SH-SY5Y (cell line): ENCODE data around the gene LSM3.

Experiments used
- GATA2 ChIP-seq: IDR thresholded peaks from 2 replicates; pipeline ENCODE4 v1.6.1; 2011; ENCODE audit warnings: mild to moderate bottlenecking, low read depth, low read length
- GATA3 ChIP-seq: IDR thresholded peaks from 2 replicates; pipeline ENCODE4 v1.6.1; 2011; ENCODE audit warnings: low read depth, mild to moderate bottlenecking, low read length, moderate library complexity

Gene LSM3

GRCh38 chr3:14159426-14159825 lies 19.2 kb upstream of the LSM3 start:
- TF ChIP-seq GATA2, result no peak
- TF ChIP-seq GATA3, result no peak

GRCh38 chr3:14161282-14161681 lies 17.3 kb upstream of the LSM3 start:
- no peak for TF ChIP-seq GATA2
- no peak for TF ChIP-seq GATA3

- TF ChIP-seq GATA3, result no peak
- TF ChIP-seq GATA2, result no peak
These were observed 16.4 kb upstream of the LSM3 start for GRCh38 chr3:14162178-14162577.

GRCh38 chr3:14166877-14167603 lies 11.6 kb upstream of the LSM3 start:
- TF ChIP-seq GATA2, result no peak
- TF ChIP-seq GATA3, result no peak

- no peak for TF ChIP-seq GATA2
- TF ChIP-seq GATA3, result no peak
These were observed 9.2 kb upstream of the LSM3 start for GRCh38 chr3:14169435-14169834.

GRCh38 chr3:14169871-14170270 lies 8.7 kb upstream of the LSM3 start:
- no peak for TF ChIP-seq GATA3
- no peak for TF ChIP-seq GATA2

GRCh38 chr3:14170531-14171159 lies 8.0 kb upstream of the LSM3 start:
- TF ChIP-seq GATA3, result peak; percentile 28; the same call in 1 of the 2 replicates
- no peak for TF ChIP-seq GATA2

GRCh38 chr3:14172496-14172895 lies 6.1 kb upstream of the LSM3 start:
- TF ChIP-seq GATA2 (no peak), GATA3 (no peak)

- TF ChIP-seq GATA3 (no peak), GATA2 (no peak)
These were observed 4.1 kb upstream of the LSM3 start for GRCh38 chr3:14174483-14174882.

- no peak for TF ChIP-seq GATA3
- no peak for TF ChIP-seq GATA2
These were observed 3.1 kb upstream of the LSM3 start for GRCh38 chr3:14175383-14176037.

- no peak for TF ChIP-seq GATA2
- TF ChIP-seq GATA3, result no peak
These were observed 904 bp upstream of the LSM3 start for GRCh38 chr3:14177580-14178246.

GRCh38 chr3:14179114-14179465 lies 473 bp downstream of the LSM3 start:
- TF ChIP-seq GATA2 (no peak), GATA3 (no peak)

GRCh38 chr3:14179795-14180194 lies 1.2 kb downstream of the LSM3 start:
- TF ChIP-seq GATA3 (no peak), GATA2 (no peak)

- TF ChIP-seq GATA2, result no peak
- TF ChIP-seq GATA3, result no peak
These were observed 2.6 kb downstream of the LSM3 start for GRCh38 chr3:14181253-14181652.
